PC-9 (cell line): ENCODE results near the gene LIMS2. TPM values are rescaled to one million over a fixed set of nuclear protein-coding genes. Genes with fewer than 3 reads are reported as not detected.

ENCODE experiments used
- BruUV-seq: library from RNA; stranded (reverse); fragments of 400-500 nt; replicated peaks from 2 replicates; lab custom pipeline; 2021; lab: Mats Ljungman, UMichigan
- CTCF ChIA-PET: fragments of 300-600 bp; sonication (Branson Sonifier 250); formaldehyde crosslinking; loops from one replicate; lab custom pipeline; 2022; ENCODE audit warnings: antibody characterized with exemption; lab: Charles Lee
- POLR2A ChIA-PET: fragments of 300-600 bp; sonication (Branson Sonifier 250); formaldehyde crosslinking; loops from one replicate; lab custom pipeline; 2022; ENCODE audit warnings: antibody characterized with exemption; ENCODE audit not compliant: unreplicated experiment; lab: Charles Lee
- DNase-seq, 2 experiments: peaks; one replicate each; pipeline versions ENCODE4 v3.0.0 to v3.0.0-alpha.2; 2015 to 2022; ENCODE audit warnings: mixed read lengths in 1 of 2
- H2AFZ ChIP-seq: fragments of 200-600 bp; sonication (generic); 2 replicates; pipeline ENCODE4 v1.8.1; 2017; ENCODE audit warnings: antibody characterized with exemption
- H3F3A ChIP-seq: fragments of 200-600 bp; sonication (generic); 2 replicates; pipeline ENCODE4 v1.8.1; 2017; ENCODE audit warnings: antibody characterized with exemption, mild to moderate bottlenecking, low read depth; ENCODE audit not compliant: insufficient read depth
- H3K27ac ChIP-seq: fragments of 200-600 bp; sonication (generic); 2 replicates; pipeline ENCODE4 v1.6.1; 2016; ENCODE audit warnings: mixed run types
- H3K27me3 ChIP-seq: fragments of 200-600 bp; sonication (generic); 2 replicates; pipeline ENCODE4 v1.6.1; 2016; ENCODE audit warnings: low read depth, mixed run types; ENCODE audit not compliant: insufficient read depth
- H3K36me3 ChIP-seq: fragments of 200-600 bp; sonication (generic); 2 replicates; pipeline ENCODE4 v1.6.1; 2016; ENCODE audit warnings: low read depth, mixed run types
- H3K4me1 ChIP-seq: fragments of 200-600 bp; sonication (generic); replicated peaks from 2 replicates; pipeline ENCODE4 v1.6.1; 2016; ENCODE audit warnings: mixed run types; ENCODE audit not compliant: insufficient read depth
- H3K4me2 ChIP-seq: fragments of 200-600 bp; sonication (generic); 2 replicates; pipeline ENCODE4 v1.6.1; 2017; ENCODE audit warnings: mixed run types
- H3K4me3 ChIP-seq: fragments of 200-600 bp; sonication (generic); 2 replicates; pipeline ENCODE4 v1.6.1; 2016; ENCODE audit warnings: mixed run types
- H3K79me2 ChIP-seq: fragments of 200-600 bp; sonication (generic); 2 replicates; pipeline ENCODE4 v1.6.1; 2017; ENCODE audit warnings: low read depth, mixed run types
- H3K9me2 ChIP-seq: fragments of 200-600 bp; sonication (generic); 2 replicates; pipeline ENCODE4 v1.8.1; 2017; ENCODE audit warnings: mild to moderate bottlenecking; ENCODE audit not compliant: insufficient read depth
- H3K9me3 ChIP-seq: fragments of 200-600 bp; sonication (generic); 2 replicates; pipeline ENCODE4 v1.8.1; 2016; ENCODE audit warnings: low read depth; ENCODE audit not compliant: insufficient read depth
- H4K20me1 ChIP-seq: fragments of 200-600 bp; sonication (generic); 2 replicates; pipeline ENCODE4 v1.8.1; 2017; ENCODE audit not compliant: insufficient read depth
- EZH2 ChIP-seq: fragments of 200-600 bp; sonication (generic); IDR thresholded peaks from 2 replicates; pipeline ENCODE4 v1.8.0; 2017; ENCODE audit warnings: antibody characterized with exemption, low read depth
- intact Hi-C: fragments of 100-400 bp; cut with micrococcal nuclease; formaldehyde crosslinking; loops from one replicate; pipeline ENCODE4 v1.10.0; 2022; ENCODE audit not compliant: unreplicated experiment
- total RNA-seq: library from RNA; stranded (reverse); gene quantifications from 2 replicates; pipeline ENCODE4 v1.2.3, GENCODE V29; 2021
- TF ChIP-seq, protein P1 (sequence below): fragments of 200-600 bp; sonication (generic); conservative IDR thresholded peaks from 2 replicates; pipeline ENCODE4 v1.6.1; 2017; ENCODE audit warnings: mixed run types, antibody characterized with exemption, mild to moderate bottlenecking, moderate library complexity

The LIMS2 gene
- total RNA-seq, 1 experiment from 2014 or later: 1.4 TPM

DNA sequence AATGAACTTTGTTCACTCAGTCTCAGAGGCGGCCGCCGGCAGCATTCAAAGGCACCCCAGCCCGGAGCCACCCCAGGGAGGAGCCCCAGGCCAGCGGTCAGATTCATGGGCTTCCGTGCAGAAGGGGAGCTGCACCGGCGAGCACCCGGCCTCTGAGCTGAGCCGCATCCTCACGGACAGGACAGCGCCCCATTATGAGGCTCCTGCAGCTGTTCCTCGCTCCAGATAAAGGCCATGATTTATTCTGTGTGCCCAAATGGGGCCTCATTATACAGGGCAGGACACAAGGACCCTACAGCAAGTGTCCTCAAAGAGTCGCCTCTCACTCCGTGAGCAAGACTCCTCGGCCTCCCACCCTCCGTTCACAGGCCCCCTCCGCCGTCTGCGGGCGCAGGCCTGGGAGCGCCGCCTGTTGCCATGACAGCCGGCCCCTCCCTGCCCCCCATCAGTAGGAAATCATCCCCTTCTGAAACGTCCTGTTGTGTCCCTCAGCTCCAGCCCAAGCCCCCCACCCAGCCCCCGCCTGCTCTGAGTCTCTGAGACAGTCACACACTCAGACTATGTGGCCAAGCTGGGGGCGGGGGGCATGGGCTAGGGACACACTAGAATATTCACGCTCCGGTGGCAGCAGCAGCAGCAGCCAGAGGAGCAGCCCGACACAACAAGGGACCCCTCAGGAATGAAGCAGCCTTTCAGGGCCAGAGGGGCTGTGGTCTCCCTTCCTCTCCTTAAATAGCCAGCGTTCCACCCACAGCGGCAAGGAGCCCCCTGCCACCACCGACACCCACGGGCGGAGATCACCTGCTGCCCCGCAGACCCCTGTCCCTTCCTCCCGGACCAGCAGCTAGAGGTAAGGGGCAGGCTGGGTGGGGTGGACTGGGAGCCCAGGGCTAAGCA lies 29.7 kb downstream of the LIMS2 start, which contains the start of gene GPR17:
Gene GPR17, plus strand, starts transcription at position 759 of the 897 bp plus-strand sequence. CDS start 4,583 bp downstream, outside the sequence.
- H2AFZ ChIP-seq: no peak within 1 kb of the TSS
- intact Hi-C loops: loop anchor here (5.0 to 10.0 kb wide), 3 partner anchors 138 to 448 kb away; no protein-coding TSS in a partner anchor

DNA sequence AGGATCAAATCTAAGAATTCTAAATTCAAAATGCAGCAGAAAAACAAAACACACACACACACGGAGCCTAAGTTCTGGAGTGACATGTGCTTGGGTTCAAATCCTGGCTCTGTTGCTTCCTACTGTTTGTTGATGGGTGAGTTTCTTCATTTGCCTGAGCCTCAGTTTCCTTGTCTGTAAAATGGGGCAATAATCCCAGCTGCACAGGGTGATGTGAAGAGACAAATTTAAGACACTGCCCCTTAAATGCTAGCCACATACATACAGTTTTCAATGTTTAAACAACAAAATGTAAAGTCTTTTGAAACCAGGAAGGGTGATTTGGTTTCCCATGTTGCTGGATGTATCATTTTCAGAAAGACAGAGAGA lies 30.3 kb downstream of the LIMS2 start:
- no TSS peak for BruUV-seq
- Histone ChIP-seq H3K4me1 (no peaks in the 10 kb centered on the region; the same call in 1 of the 2 replicates), H3K36me3 (no peaks in the 10 kb centered on the region), H3K9me2 (no peaks in the 10 kb centered on the region), H3F3A (no peaks in the 10 kb centered on the region), H3K4me2 (no peak overlapping the region), H4K20me1 (no peaks in the 10 kb centered on the region), H3K9me3 (no peaks in the 10 kb centered on the region), H3K27me3 (no peaks in the 10 kb centered on the region), H3K27ac (no peak overlapping the region), H2AFZ (no peak overlapping the region), H3K4me3 (no peak overlapping the region), H3K79me2 (no peaks in the 10 kb centered on the region)
- CTCF ChIA-PET: no interaction called here
- POLR2A ChIA-PET: no interaction called here
- TF ChIP-seq, protein P1, sequence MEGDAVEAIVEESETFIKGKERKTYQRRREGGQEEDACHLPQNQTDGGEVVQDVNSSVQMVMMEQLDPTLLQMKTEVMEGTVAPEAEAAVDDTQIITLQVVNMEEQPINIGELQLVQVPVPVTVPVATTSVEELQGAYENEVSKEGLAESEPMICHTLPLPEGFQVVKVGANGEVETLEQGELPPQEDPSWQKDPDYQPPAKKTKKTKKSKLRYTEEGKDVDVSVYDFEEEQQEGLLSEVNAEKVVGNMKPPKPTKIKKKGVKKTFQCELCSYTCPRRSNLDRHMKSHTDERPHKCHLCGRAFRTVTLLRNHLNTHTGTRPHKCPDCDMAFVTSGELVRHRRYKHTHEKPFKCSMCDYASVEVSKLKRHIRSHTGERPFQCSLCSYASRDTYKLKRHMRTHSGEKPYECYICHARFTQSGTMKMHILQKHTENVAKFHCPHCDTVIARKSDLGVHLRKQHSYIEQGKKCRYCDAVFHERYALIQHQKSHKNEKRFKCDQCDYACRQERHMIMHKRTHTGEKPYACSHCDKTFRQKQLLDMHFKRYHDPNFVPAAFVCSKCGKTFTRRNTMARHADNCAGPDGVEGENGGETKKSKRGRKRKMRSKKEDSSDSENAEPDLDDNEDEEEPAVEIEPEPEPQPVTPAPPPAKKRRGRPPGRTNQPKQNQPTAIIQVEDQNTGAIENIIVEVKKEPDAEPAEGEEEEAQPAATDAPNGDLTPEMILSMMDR: no peak
- no peak for TF ChIP-seq EZH2
- intact Hi-C loops: loop anchor here (5.0 to 10.0 kb wide), 3 partner anchors 138 to 448 kb away; no protein-coding TSS in a partner anchor
- DNase-seq: no peak

More for the DNA sequence above, 29.7 kb downstream of the LIMS2 start, which contains the start of gene GPR17:
- Histone ChIP-seq H3K36me3 (no peaks in the 10 kb centered on the region), H3K9me2 (no peaks in the 10 kb centered on the region), H3K4me1 (no peaks in the 10 kb centered on the region; the same call in 1 of the 2 replicates), H3K4me2 (no peak within 1 kb of the TSS), H3K9me3 (no peaks in the 10 kb centered on the region), H3K27ac (no peak within 1 kb of the TSS), H4K20me1 (no peaks in the 10 kb centered on the region), H3K4me3 (no peak within 1 kb of the TSS), H3F3A (no peaks in the 10 kb centered on the region), H3K79me2 (no peaks in the 10 kb centered on the region), H3K27me3 (no peaks in the 10 kb centered on the region)
- DNase-seq: no peak
- TF ChIP-seq EZH2: no peak
- TF ChIP-seq, protein P1: no peak
- ChIA-PET POLR2A (no interaction called here), CTCF (no interaction called here)
- no TSS peak for BruUV-seq

DNA sequence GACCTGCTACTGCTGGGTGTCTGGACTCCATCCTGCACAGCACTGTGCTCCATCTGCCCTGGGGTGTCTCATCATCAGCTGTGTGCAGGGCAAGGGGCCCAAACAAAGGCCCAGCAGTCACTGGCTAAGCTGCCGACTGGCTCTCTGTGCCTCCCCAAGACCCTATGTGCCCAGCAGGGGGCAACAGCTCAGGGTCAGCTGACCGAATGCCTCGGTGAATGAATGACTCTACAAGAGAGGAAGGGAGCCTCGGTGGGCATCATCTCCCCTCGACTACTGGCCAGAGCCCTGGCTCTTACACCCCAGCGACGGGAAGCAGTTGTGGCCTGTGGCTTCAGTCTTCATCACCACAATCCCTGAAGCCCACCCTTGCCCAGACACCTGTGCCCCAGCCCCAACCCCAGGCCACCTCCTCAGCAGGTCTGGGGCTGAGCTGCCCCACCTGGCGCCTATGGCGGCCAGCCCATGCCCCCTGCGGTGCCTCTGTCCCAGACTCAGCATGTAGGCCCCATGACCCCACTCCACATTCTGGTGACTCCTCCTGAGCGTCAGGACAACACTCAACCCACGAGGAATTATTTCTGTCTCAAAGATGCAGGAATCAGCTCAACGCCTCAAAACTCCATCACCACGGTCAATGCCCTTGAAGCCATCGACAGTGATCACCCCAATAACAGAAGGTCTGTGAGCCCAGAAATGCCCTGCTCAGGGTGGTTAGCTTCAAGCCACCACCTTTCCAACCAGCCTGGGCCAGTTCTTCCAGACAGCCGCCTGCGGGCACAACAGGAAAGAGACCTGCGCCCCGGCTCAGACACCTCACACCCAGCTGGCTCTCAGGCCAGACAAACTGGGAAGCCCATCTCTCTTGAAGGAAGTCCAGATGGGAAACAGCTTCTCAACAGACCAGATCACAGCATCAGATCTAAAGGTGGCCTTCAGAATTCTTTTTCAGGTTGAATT lies 31.0 kb downstream of the LIMS2 start:
- no peak for DNase-seq
- no peaks in the 10 kb centered on the region for H3K9me2 ChIP-seq
- no peaks in the 10 kb centered on the region for H3K79me2 ChIP-seq
- no peak overlapping the region for H3K4me3 ChIP-seq
- no peak overlapping the region for H2AFZ ChIP-seq
- H4K20me1 ChIP-seq: no peaks in the 10 kb centered on the region
- intact Hi-C loops: loop anchor here (5.0 to 10.0 kb wide), 3 partner anchors 137 to 447 kb away; no protein-coding TSS in a partner anchor
- no peaks in the 10 kb centered on the region; the same call in 1 of the 2 replicates for H3K4me1 ChIP-seq
- no TSS peak for BruUV-seq
- no peaks in the 10 kb centered on the region for H3K27me3 ChIP-seq
- H3K4me2 ChIP-seq: no peak overlapping the region
- no peaks in the 10 kb centered on the region for H3F3A ChIP-seq
- H3K36me3 ChIP-seq: no peaks in the 10 kb centered on the region
- CTCF ChIA-PET: interaction anchor here (0.6 kb wide), 1 partner anchor 165 kb away, joined by 7 read pairs; no protein-coding TSS in a partner anchor
- no peaks in the 10 kb centered on the region for H3K9me3 ChIP-seq
- TF ChIP-seq EZH2: no peak
- TF ChIP-seq, protein P1: no peak
- no peak overlapping the region for H3K27ac ChIP-seq
- POLR2A ChIA-PET: interaction anchor here (0.5 kb wide), 1 partner anchor 82 kb away, joined by 6 read pairs; no protein-coding TSS in a partner anchor
